ENCODE data around the gene ZNF862.

Gene ZNF862
- total RNA-seq: 16.5 to 93.2 (median 85.5) reads per million in 3 experiments

DNA sequence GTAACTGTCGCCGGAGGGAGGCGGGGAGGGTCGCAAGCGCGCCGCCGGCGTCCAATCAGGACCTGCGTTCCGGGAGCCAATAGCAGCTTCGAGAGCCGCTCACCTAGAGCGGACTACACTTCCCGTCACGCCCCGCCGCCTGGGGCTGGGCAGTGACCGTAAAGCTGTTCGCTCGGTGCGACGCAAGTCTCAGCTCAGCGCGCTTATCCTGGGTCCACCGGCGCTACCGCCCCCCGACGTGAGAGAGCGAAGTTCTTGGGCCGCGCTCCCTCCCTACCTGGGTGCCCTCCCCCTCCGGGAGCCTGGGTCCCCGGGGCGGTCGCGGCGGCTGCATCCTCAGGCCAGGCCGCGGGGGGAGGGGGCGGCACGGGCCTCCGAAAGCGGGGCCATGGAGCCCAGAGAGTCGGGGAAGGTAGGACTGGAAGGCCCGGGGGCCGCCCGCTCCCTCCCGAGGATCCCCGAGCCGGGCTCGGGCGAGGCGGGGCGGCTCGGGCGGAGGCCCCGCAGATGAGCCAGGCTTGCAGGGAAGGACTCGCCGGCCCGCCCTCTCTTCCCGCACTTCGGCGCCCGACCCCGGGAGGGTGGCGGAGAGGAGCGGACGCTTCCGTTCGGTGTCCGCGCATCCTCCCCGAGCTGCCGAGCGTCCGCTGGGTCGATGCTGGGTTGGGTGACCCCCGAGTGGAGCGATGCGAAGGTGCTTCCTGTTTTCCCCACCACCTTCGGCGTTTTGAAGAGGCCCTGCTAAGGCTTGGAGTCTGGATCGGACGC lies at the start of gene ZNF862:
ZNF862 (plus strand) TSS at position 152 of the 768 bp plus-strand sequence; CDS start at position 389, 237 bp downstream.
- peak; percentile 95 for DNase-seq

DNA sequence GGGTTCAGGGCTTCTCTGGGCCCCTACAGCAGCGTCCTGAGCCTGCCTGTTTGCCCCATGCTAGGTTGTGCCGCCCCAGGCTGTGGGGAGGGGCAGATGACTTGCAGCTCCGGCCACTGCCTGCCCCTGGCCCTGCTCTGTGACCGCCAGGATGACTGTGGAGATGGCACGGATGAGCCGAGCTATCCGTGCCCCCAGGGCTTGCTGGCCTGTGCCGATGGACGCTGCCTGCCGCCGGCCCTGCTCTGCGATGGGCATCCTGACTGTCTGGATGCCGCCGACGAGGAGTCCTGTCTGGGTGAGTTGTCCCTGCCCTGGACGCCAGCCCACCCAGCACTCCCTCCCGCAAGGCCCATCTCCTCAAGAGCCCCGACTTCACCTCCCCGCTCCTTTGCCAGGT lies 49.1 kb upstream of the ZNF862 start:
- no peak for DNase-seq

DNA sequence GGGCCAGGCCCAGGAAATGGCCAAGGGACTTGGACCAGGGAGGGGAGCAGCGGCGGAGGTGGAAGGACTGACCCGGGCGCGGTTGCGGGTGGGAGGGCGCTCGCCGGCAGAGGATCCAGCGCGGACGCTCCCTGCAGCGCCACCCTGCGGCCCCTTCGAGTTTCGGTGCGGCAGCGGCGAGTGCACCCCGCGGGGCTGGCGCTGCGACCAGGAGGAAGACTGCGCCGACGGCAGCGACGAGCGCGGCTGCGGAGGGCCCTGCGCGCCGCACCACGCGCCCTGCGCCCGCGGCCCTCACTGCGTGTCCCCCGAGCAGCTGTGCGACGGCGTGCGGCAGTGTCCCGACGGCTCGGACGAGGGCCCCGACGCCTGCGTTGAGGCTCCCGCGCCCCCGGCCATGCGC lies 48.0 kb upstream of the ZNF862 start:
- DNase-seq: peak; percentile 17

DNA sequence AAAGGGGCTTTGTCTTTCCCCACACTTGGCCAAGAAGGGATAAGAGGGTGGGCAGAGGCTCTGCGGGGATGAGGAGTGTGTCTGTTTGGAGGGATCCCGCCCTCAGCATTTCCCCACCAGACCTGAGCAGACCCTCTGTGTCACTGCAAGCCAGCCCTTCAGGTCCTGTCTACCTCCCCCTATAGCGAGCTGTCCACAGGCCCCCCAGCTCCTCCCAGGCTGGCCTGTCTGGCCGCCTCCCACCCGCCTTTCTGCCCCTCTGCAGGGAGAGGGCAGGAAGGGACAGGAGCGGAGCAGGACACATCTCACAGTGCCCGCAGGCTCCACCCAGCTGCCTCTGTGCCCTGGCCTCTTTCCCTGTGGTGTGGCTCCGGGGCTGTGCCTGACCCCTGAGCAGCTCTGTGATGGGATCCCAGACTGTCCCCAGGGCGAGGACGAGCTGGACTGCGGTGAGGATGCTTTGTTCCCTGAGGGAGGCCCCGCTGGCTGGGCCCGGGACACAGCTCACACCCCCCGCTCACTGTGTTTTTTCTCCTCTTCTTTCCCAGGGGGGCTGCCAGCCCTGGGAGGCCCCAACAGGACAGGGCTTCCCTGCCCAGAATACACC lies 47.3 kb upstream of the ZNF862 start:
- DNase-seq: no peak

DNA sequence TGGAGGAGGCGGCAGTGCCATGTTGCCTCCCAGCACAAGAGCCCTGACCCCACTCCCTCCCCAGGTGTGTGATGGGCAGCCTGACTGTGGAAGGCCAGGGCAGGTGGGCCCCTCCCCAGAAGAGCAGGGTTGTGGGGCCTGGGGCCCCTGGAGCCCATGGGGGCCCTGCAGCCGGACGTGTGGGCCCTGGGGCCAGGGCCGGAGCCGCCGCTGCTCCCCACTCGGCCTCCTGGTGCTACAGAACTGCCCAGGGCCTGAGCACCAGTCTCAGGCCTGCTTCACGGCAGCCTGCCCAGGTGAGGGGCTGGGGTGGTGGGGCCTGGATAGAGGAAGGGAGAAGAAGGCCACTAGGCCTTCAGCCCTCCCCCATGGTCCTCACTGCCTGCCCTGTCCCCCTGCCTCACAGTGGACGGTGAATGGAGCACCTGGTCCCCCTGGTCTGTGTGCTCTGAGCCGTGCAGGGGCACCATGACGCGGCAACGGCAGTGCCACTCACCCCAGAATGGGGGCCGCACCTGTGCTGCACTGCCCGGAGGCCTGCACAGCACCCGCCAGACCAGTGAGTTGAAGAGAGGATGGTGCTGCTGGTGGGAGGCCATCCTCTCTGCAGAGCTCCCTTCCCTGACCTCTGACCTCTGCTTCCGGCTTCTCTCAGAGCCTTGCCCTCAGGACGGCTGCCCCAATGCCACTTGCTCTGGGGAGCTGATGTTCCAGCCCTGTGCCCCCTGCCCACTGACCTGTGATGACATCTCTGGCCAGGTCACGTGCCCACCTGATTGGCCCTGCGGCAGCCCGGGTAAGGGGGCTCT lies 46.6 kb upstream of the ZNF862 start:
- no peak for DNase-seq

DNA sequence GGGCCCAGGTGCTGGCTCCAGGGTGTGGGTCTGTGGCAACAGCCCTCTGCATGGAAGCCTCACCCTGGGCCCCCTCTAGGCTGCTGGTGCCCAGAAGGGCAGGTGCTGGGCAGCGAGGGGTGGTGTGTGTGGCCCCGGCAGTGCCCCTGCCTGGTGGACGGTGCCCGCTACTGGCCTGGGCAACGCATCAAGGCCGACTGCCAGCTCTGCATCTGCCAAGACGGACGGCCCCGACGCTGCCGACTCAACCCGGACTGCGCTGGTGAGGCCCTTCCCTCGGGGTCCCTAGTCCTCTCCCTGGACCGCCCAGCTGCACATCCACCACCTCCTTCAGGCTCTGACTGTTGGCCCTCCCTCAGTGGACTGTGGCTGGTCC lies 46.0 kb upstream of the ZNF862 start:
- no peak for DNase-seq

DNA sequence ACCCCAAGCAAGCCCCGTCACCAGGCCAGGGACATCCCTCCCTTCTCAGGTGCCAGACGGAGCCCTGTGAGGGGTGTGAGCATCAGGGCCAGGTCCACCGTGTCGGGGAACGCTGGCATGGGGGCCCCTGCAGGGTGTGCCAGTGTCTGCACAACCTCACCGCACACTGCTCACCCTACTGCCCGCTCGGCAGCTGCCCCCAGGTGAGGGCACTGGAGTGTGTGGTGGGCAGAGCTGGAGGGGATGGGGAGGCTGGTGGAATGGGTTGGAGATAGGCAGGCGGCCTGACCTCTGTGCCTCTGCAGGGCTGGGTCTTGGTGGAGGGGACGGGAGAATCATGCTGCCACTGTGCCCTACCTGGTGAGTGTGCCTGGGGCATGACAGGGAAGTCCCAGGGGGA lies 44.9 kb upstream of the ZNF862 start:
- DNase-seq: no peak

DNA sequence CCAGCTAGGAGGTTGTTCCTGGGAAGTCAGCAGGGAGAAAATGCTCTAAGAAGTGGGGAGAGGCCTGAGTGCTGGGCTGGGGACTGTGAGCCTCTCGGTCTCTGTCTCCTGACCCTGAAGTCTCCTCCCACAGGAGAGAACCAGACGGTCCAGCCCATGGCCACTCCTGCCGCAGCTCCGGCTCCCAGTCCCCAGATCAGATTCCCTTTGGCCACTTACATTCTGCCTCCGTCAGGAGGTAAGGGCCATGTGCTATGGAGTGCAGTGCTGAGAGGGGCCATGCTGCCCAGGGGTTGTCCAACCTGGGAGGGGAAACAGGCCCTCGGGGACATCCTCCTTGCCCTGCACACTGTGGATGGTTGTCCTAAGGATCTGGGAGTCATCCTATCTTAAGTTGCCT lies 43.5 kb upstream of the ZNF862 start:
- no peak for DNase-seq

DNA sequence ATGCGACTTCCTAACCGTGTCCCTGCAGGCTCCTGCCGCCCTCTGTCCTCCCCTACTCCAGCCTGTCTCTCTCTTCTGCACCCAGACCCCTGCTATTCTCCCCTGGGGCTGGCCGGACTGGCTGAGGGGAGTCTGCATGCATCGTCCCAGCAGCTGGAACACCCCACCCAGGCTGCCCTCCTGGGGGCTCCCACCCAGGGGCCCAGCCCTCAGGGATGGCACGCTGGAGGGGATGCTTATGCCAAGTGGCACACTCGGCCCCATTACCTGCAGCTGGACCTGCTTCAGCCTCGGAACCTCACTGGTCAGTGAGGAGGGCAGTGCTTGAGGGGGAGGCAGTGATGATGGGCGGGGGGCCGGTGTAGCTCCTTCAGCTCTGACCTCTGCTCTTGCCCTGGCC lies 43.0 kb upstream of the ZNF862 start:
- DNase-seq: no peak

DNA sequence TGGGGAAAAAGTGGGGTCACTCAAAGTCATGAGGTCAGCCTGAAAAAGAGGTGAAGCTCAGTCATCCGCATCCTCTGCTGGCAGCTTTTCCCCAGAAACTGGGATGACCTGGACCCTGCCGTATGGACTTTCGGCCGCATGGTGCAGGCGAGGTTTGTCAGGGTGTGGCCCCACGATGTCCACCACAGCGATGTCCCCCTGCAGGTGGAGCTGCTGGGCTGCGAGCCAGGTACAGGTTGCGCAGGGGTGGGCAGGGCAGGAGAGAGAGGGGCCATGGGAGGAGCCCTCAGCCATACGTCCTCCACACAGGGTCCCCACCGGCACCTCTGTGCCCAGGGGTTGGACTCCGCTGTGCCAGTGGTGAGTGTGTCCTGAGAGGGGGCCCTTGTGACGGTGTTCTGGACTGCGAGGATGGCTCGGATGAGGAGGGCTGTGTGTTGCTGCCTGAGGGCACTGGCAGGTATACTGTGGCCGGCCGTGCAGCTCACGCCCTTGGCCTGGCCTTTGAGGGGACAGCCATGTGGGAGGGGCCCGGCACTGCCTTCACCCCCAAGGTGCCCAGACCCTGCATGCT lies 41.8 kb upstream of the ZNF862 start:
- no peak for DNase-seq

DNA sequence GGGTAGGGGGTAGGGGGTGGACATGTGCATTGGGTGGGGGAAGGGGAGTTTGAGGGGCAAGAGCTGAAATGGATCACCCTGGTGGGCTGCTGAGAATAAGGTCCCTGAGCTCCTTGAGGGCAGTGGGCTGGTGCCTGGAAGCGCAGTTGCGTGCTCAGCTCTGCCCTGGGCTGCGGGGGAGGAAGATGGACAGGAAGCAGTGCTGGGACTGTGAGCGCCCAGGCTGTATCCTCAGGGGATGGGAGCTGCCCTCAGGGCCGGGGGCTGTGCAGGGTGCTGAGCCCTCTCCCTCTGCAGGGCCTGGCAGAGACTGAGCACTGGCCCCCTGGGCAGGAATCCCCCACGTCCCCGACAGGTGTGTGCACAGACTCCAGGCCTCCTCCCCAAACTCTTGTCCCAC lies 40.4 kb upstream of the ZNF862 start:
- no peak for DNase-seq

DNA sequence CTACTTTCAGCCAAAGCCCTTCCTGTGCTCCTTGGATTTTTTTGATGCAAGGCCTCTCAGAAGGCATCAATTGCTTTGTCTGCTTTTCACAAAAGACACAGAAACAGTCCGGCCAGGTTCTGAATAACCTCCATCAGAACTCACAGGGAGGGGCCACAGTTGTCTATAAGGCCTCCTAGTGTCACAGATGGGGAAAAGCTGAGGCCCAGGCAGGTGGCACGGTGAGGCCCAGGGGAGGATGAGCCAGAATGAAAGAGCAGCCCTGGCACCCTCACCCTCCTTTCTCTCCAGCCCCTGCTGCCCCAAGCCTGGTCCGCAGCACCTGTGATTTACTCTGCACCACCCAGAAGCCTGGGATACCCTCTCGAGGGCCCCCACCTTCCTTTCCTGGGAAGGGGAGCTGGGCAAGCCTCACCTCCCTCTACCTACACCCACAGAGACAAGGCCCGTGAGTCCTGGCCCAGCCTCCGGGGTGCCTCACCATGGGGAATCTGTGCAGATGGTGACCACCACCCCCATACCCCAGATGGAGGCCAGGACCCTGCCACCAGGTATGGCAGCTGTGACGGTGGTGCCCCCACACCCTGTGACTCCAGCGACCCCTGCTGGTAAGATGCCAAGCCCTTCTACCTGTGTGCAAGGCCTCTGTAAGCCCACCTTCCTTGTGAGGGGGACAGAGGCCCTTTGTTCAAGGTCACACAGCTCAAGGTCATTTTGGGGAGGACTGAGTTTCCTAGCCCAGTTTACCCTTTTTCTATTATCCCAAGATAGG lies 38.6 kb upstream of the ZNF862 start:
- DNase-seq: peak; percentile 48

DNA sequence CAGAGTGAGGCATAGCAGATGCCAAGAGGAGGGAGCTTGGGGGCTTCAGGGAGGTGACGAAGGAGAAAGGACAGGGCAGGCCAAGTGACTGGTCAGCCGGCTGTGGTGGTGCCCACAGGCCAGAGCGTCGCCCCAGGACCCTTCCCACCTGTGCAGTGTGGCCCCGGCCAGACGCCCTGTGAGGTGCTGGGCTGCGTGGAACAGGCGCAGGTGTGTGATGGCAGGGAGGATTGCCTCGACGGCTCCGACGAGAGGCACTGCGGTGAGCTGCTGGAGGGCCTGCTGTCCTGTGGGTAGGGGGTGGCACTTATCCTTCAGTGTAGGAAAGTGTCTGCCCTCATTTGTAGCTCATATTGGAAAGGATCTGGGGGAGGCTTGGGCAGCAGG lies 38.0 kb upstream of the ZNF862 start:
- DNase-seq: no peak

DNA sequence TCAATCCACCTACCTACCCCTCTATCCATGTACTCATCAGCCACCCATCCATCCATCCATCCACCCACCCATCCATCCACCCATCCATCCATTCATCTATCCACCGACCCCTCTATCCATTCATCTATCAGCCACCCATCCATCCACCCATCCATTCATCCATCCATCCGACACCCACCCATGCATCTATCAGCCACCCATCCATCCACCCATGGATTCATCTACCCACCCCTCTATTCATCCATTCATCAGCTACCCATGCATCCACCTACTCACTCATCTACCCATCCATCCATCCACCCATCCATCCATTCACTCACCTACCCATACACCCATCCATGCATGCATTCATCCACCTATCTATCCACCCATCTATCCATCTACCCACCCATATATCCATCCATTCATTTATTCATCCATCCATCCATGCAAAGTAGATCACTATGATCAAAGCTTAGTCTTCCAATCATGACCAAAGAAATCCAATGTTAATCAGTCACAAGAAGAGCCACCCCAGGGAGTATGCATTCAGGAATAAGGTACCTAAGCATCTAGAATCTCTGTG lies 37.1 kb upstream of the ZNF862 start:
- no peak for DNase-seq

DNA sequence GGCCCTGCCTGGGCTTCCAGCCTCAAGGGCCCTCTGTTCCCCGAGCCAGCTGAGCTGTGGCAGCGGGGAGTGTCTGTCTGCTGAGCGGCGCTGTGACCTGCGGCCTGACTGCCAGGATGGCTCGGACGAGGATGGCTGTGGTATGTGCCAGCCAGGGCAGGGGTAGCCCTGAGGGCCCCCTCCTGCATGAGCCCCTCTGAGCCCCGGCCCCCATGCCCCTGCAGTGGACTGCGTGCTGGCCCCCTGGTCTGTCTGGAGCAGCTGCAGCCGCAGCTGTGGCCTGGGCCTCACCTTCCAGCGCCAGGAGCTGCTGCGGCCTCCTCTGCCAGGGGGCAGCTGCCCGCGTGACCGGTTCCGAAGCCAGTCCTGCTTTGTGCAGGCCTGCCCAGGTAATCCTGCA lies 36.4 kb upstream of the ZNF862 start:
- no peak for DNase-seq

DNA sequence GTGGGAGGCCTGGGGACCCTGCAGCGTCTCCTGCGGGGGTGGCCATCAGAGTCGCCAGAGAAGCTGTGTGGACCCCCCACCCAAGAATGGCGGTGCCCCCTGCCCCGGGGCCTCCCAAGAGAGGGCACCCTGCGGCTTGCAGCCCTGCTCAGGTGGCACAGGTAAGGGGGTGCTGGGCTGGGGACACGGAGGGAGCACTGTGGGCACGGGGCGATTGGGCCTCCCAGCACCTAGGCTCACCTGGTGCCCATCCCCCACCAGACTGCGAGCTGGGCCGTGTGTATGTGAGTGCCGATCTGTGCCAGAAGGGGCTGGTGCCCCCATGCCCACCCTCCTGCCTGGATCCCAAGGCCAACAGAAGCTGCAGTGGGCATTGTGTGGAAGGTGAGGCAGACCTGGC lies 35.2 kb upstream of the ZNF862 start:
- DNase-seq: no peak

DNA sequence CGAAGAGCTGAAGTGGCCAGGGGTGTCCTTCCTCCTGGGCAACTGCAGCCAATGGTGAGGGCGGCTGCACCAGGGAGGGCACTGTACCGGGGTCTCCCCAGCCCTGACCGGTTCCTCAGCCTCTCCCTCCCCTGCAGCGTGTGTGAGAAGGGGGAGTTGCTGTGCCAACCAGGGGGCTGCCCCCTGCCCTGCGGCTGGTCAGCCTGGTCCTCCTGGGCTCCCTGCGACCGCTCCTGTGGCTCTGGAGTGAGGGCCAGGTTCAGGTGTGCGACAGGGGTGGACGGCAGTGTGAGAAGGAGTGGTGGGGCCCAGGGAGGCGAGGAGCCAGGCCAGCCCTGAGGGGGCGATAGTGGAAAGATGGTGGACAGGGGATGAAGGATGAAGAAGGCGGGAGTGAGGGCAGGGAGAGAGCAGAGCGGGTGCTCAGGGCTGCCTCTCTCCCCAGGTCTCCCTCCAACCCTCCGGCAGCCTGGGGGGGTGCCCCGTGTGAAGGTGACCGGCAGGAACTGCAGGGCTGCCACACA lies 34.6 kb upstream of the ZNF862 start:
- no peak for DNase-seq

DNA sequence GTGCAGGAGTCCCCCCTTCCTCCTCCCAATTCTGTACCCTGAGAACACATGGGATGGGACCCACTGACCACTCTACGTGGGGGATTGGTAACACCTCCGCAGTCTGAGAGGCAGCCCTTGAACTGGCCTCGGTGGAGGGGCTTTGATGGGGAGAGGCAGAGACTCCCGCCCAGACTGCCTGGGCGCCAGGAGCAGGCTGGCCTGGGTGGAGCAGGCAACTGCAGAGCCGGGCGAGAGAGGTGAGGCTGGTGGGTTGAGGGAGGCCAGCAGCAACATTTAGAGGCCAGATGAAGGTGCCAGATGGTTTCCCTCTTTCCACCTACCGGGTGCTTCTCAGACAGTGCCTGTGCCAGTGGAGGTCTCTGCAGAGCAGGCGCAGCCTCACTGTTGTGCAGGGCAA lies 34.1 kb upstream of the ZNF862 start:
- no peak for DNase-seq

DNA sequence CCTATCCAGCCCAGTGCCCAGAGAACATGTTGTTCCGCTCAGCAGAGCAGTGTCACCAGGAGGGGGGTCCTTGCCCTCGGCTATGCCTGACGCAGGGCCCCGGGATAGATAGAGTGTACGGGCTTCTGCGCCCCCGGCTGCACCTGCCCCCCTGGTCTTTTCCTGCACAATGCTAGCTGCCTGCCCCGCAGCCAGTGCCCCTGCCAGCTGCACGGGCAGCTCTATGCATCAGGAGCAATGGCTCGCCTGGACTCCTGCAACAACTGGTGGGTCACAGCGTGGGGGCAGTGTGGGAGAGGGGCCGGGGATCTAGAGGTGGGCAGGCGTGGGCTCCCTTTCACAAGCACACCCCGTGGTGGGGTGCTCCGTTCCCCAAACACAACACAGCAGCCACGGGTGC lies 31.4 kb upstream of the ZNF862 start:
- DNase-seq: no peak

DNA sequence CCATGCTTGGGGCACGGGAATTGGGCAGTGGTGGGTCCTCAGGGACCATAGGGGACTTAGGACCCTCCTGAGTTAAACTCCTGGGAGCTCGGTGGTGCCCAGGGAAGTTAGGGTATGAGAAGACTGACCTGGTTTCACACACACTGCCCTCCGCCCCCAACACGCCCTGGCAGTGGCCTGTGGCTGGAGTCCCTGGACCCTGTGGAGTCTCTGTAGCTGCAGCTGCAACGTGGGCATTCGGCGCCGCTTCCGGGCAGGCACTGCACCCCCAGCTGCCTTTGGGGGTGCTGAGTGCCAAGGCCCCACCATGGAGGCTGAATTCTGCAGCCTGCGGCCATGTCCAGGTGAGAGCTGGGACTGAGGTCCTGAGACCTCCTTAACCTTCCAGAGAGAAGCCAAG lies 29.9 kb upstream of the ZNF862 start:
- no peak for DNase-seq

DNA sequence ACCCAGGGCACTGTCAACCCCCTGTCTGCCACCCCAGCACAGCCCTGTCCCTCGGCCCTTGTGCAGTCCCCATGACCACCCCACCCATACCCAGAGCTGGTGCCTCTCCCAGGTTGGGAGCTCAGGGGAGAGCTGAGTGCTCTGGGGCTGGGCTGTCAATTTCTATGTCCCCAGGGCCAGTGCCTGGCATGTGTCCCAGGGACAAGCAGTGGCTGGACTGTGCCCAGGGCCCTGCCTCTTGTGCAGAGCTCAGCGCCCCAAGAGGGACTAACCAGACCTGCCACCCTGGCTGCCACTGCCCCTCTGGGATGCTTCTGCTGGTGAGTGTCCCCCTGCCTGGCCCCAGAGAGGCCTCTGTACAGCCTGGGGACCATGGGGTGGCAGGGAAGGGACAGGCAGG lies 29.0 kb upstream of the ZNF862 start:
- DNase-seq: no peak

DNA sequence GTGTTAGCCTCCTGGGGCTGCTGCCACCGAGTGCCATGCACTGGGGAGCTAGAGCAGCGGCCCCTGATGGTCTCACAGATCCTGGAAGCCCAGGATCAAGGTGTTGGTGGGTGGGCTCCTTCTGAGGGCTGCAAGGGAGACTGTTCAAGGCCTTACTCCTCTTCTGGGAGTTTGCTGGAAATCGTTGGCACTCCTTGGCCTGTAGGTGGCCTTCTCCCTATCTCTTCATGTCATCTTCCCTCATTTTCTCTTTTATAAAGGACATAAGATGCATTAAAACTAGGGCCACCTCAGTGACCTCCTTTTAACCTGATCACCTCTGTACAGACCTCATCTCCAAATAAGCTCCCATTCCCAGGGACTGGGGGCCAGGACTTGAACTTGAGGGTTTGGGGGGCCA lies 27.0 kb upstream of the ZNF862 start:
- no peak for DNase-seq
